ENCODE measurements around the gene BSG.
"Not testable (repeated sequence)": the region's sequence is repeated elsewhere in the genome, so short reads cannot be mapped to it uniquely, and the experiment has no call there.

BSG gene

GRCh38 chr19:588093-588740 is 15.8 kb downstream of the BSG start:
- DNase-seq (ENCODE audit: low spot score): peak; percentile 93

GRCh38 chr19:588741-589692 is 16.6 kb downstream of the BSG start:
- DNase-seq (ENCODE audit: low spot score): no peak

GRCh38 chr19:589693-590395 is 17.4 kb downstream of the BSG start, which contains the start of gene HCN2:
Gene HCN2, plus strand, starts transcription at chr19:589881. Its CDS starts 65 bp downstream, at chr19:589946.
- DNase-seq (ENCODE audit: low spot score): no peak

- DNase-seq (ENCODE audit: low spot score): no peak
Observed at GRCh38 chr19:590396-590745, 18.0 kb downstream of the BSG start.

- DNase-seq (ENCODE audit: low spot score): no peak
Observed at GRCh38 chr19:590750-591098, 18.3 kb downstream of the BSG start.

GRCh38 chr19:591099-591958 is 18.9 kb downstream of the BSG start:
- DNase-seq (ENCODE audit: low spot score): no peak

- DNase-seq (ENCODE audit: low spot score): no peak
Observed at GRCh38 chr19:592101-592500, 19.7 kb downstream of the BSG start.

GRCh38 chr19:593055-593454 is 20.7 kb downstream of the BSG start:
- no peak for DNase-seq (ENCODE audit: low spot score)

GRCh38 chr19:593505-593904 is 21.1 kb downstream of the BSG start:
- DNase-seq (ENCODE audit: low spot score): no peak

GRCh38 chr19:594265-594870 is 22.0 kb downstream of the BSG start:
- DNase-seq (ENCODE audit: low spot score): no peak

GRCh38 chr19:595326-596262 is 23.2 kb downstream of the BSG start:
- no peak for DNase-seq (ENCODE audit: low spot score)

GRCh38 chr19:596263-596655 is 23.9 kb downstream of the BSG start:
- DNase-seq (ENCODE audit: low spot score): no peak

- DNase-seq (ENCODE audit: low spot score): no peak
Observed at GRCh38 chr19:597406-598315, 25.3 kb downstream of the BSG start.

- no peak for DNase-seq (ENCODE audit: low spot score)
Observed at GRCh38 chr19:601310-601709, 28.9 kb downstream of the BSG start.

- no peak for DNase-seq (ENCODE audit: low spot score)
Observed at GRCh38 chr19:601790-602189, 29.4 kb downstream of the BSG start.

GRCh38 chr19:602391-603301 is 30.2 kb downstream of the BSG start:
- no peak for DNase-seq (ENCODE audit: low spot score)

- DNase-seq (ENCODE audit: low spot score): not testable (repeated sequence)
Observed at GRCh38 chr19:603302-603639, 30.9 kb downstream of the BSG start.

- not testable (repeated sequence) for DNase-seq (ENCODE audit: low spot score)
Observed at GRCh38 chr19:603779-604178, 31.4 kb downstream of the BSG start.
